ENCODE measurements around the gene USP9Y.

USP9Y gene

GRCh38 chrY:12681535-12681934 lies 19.5 kb upstream of the USP9Y start:
- in situ Hi-C loops (cut with MboI; ENCODE audit: low pct_unique_long_range_greater_than_20kb, low sequenced_read_pairs, unreplicated experiment): no loop called here
- DNase-seq (ENCODE audit: low spot score): no peak

GRCh38 chrY:12688337-12688736 lies 12.7 kb upstream of the USP9Y start:
- no peak for DNase-seq (ENCODE audit: low spot score)
- TF ChIP-seq CTCF (IDR thresholded peaks at IDR 0.05; ENCODE audit: extremely low read depth, insufficient read depth, missing control alignments): no peak
- in situ Hi-C loops (cut with MboI; ENCODE audit: low pct_unique_long_range_greater_than_20kb, low sequenced_read_pairs, unreplicated experiment): no loop called here

More at GRCh38 chrY:12681535-12681934, 19.5 kb upstream of the USP9Y start:
- no peak for TF ChIP-seq CTCF (IDR thresholded peaks at IDR 0.05; ENCODE audit: extremely low read depth, insufficient read depth, missing control alignments)

- in situ Hi-C loops (cut with MboI; ENCODE audit: low pct_unique_long_range_greater_than_20kb, low sequenced_read_pairs, unreplicated experiment): no loop called here
- no peak for TF ChIP-seq CTCF (IDR thresholded peaks at IDR 0.05; ENCODE audit: extremely low read depth, insufficient read depth, missing control alignments)
- no peak for DNase-seq (ENCODE audit: low spot score)
These were observed 944 bp upstream of the USP9Y start for GRCh38 chrY:12700087-12700486.

- in situ Hi-C loops (cut with MboI; ENCODE audit: low pct_unique_long_range_greater_than_20kb, low sequenced_read_pairs, unreplicated experiment): no loop called here
- DNase-seq (ENCODE audit: low spot score): no peak
These were observed 1.1 kb downstream of the USP9Y start for GRCh38 chrY:12702174-12702573.

GRCh38 chrY:12710460-12710859 lies 9.4 kb downstream of the USP9Y start:
- no peak for TF ChIP-seq CTCF (IDR thresholded peaks at IDR 0.05; ENCODE audit: extremely low read depth, insufficient read depth, missing control alignments)
- in situ Hi-C loops (cut with MboI; ENCODE audit: low pct_unique_long_range_greater_than_20kb, low sequenced_read_pairs, unreplicated experiment): no loop called here
- no peak for DNase-seq (ENCODE audit: low spot score)

More at GRCh38 chrY:12702174-12702573, 1.1 kb downstream of the USP9Y start:
- TF ChIP-seq CTCF (IDR thresholded peaks at IDR 0.05; ENCODE audit: extremely low read depth, insufficient read depth, missing control alignments): no peak

GRCh38 chrY:12715376-12715775 lies 14.3 kb downstream of the USP9Y start:
- no peak for TF ChIP-seq CTCF (IDR thresholded peaks at IDR 0.05; ENCODE audit: extremely low read depth, insufficient read depth, missing control alignments)
- in situ Hi-C loops (cut with MboI; ENCODE audit: low pct_unique_long_range_greater_than_20kb, low sequenced_read_pairs, unreplicated experiment): no loop called here
- no peak for DNase-seq (ENCODE audit: low spot score)

- in situ Hi-C loops (cut with MboI; ENCODE audit: low pct_unique_long_range_greater_than_20kb, low sequenced_read_pairs, unreplicated experiment): no loop called here
- TF ChIP-seq CTCF (IDR thresholded peaks at IDR 0.05; ENCODE audit: extremely low read depth, insufficient read depth, missing control alignments): no peak
- DNase-seq (ENCODE audit: low spot score): no peak
These were observed 28.7 kb downstream of the USP9Y start for GRCh38 chrY:12729746-12730145.
